HL-60 (cell line): Measurements from ENCODE around the gene RBFOX2.

Experiments
- DNase-seq, 2 experiments: peaks; one replicate each; pipeline ENCODE4 v3.0.0-alpha.2; 2010 to 2020; ENCODE audit warnings: low read depth in 1 of 2, low spot score in 1 of 2
- H3K27ac ChIP-seq: fragments of 250-450 bp; sonication (Bioruptor Pico); replicated peaks from 2 replicates; pipeline ENCODE4 v1.5.1; 2020; ENCODE audit warnings: mild to moderate bottlenecking, moderate library complexity
- H3K27me3 ChIP-seq: fragments of 250-450 bp; sonication (Bioruptor Pico); 2 replicates; pipeline ENCODE4 v1.5.1; 2021; ENCODE audit warnings: mild to moderate bottlenecking, moderate library complexity; ENCODE audit not compliant: insufficient read depth, poor library complexity, severe bottlenecking
- H3K4me3 ChIP-seq: replicated peaks from 2 replicates; pipeline ENCODE4 v1.5.1; 2011; ENCODE audit warnings: mild to moderate bottlenecking, control low read depth, low read length; ENCODE audit not compliant: insufficient read depth
- CTCF ChIP-seq: IDR thresholded peaks from one replicate; pipeline ENCODE4 v1.5.1; 2011; ENCODE audit warnings: low read length, control low read depth, inconsistent platforms; ENCODE audit not compliant: insufficient read depth
- GABPA ChIP-seq: IDR thresholded peaks from 2 replicates; pipeline ENCODE4 v1.6.1; 2012; ENCODE audit warnings: low read depth
- POLR2AphosphoS5 ChIP-seq: IDR thresholded peaks from 2 replicates; pipeline ENCODE4 v1.6.1; 2012; ENCODE audit warnings: low read depth
- REST ChIP-seq: IDR thresholded peaks from 2 replicates; pipeline ENCODE4 v1.6.1; 2012; ENCODE audit warnings: low read depth; ENCODE audit not compliant: insufficient replicate concordance
- SPI1 ChIP-seq: IDR thresholded peaks from 2 replicates; pipeline ENCODE4 v1.6.1; 2012; ENCODE audit warnings: low read depth, mild to moderate bottlenecking, borderline replicate concordance

The RBFOX2 gene

GRCh38 chr22:35734517-35734827 is 294.2 kb downstream of the RBFOX2 start:
- H3K27ac ChIP-seq: no peak overlapping the region
- no peak for TF ChIP-seq POLR2AphosphoS5
- TF ChIP-seq CTCF: no peak
- no peak for TF ChIP-seq SPI1
- no peak for TF ChIP-seq GABPA
- TF ChIP-seq REST: no peak
- no peak for DNase-seq
- no peak overlapping the region for H3K4me3 ChIP-seq
- H3K27me3 ChIP-seq: peaks cover 3% of the 10 kb centered on the region

GRCh38 chr22:35733791-35734516 is 294.7 kb downstream of the RBFOX2 start:
- H3K27ac ChIP-seq: no peak overlapping the region
- no peak overlapping the region for H3K4me3 ChIP-seq
- no peak for TF ChIP-seq CTCF
- no peak for TF ChIP-seq SPI1
- no peak for TF ChIP-seq POLR2AphosphoS5
- TF ChIP-seq REST: no peak
- TF ChIP-seq GABPA: no peak
- no peak for DNase-seq
- peaks cover 3% of the 10 kb centered on the region for H3K27me3 ChIP-seq

GRCh38 chr22:35733036-35733435 is 295.6 kb downstream of the RBFOX2 start:
- DNase-seq: no peak
- Histone ChIP-seq H3K27me3 (peaks cover 3% of the 10 kb centered on the region), H3K4me3 (no peak overlapping the region), H3K27ac (no peak overlapping the region)
- TF ChIP-seq CTCF (no peak), REST (no peak), GABPA (no peak), SPI1 (no peak), POLR2AphosphoS5 (no peak)
